OCI-LY1 (cell line): Measurements from ENCODE around the gene ARHGAP21.

Experiments used
- H2AFZ ChIP-seq: fragments of 200-600 bp; sonication (generic), shearing (Covaris generic); 2 replicates; pipeline ENCODE4 v1.6.0; 2014; ENCODE audit warnings: antibody characterized with exemption, mild to moderate bottlenecking, low read length
- H3F3A ChIP-seq: fragments of 200-600 bp; sonication (generic), shearing (Covaris generic); 2 replicates; pipeline ENCODE4 v1.6.0; 2014; ENCODE audit warnings: mild to moderate bottlenecking, antibody characterized with exemption, low read length, moderate library complexity; ENCODE audit not compliant: insufficient read depth
- H3K27ac ChIP-seq: fragments of 200-600 bp; sonication (generic); 2 replicates; pipeline ENCODE4 v1.5.1; 2014; ENCODE audit warnings: low read length, mixed run types, mild to moderate bottlenecking, low read depth; ENCODE audit not compliant: poor library complexity, severe bottlenecking
- H3K27me3 ChIP-seq: fragments of 200-600 bp; sonication (generic); 2 replicates; pipeline ENCODE4 v1.6.0; 2014; ENCODE audit warnings: antibody characterized with exemption, mild to moderate bottlenecking, low read length, moderate library complexity; ENCODE audit not compliant: insufficient read depth
- H3K36me3 ChIP-seq: fragments of 200-600 bp; sonication (generic); 2 replicates; pipeline ENCODE4 v1.6.1; 2014; ENCODE audit warnings: mild to moderate bottlenecking, antibody characterized with exemption, low read length, moderate library complexity, mixed read lengths; ENCODE audit not compliant: insufficient read depth
- H3K4me1 ChIP-seq: fragments of 200-600 bp; sonication (generic); 2 replicates; pipeline ENCODE4 v1.5.1; 2014; ENCODE audit warnings: mild to moderate bottlenecking, low read length, moderate library complexity; ENCODE audit not compliant: insufficient read depth, severe bottlenecking
- H3K4me2 ChIP-seq: fragments of 200-600 bp; sonication (generic), shearing (Covaris generic); 2 replicates; pipeline ENCODE4 v1.6.1; 2014; ENCODE audit warnings: low read length
- H3K4me3 ChIP-seq: fragments of 200-600 bp; sonication (generic); 2 replicates; pipeline ENCODE4 v1.5.1; 2014; ENCODE audit warnings: low read length, low read depth, mild to moderate bottlenecking, mixed read lengths; ENCODE audit not compliant: poor library complexity, severe bottlenecking
- H3K79me2 ChIP-seq: fragments of 200-600 bp; shearing (Covaris generic); 2 replicates; pipeline ENCODE4 v1.6.1; 2016; ENCODE audit warnings: mixed run types, low read length, mixed read lengths; ENCODE audit not compliant: insufficient read depth
- H3K9ac ChIP-seq: fragments of 200-600 bp; sonication (generic), shearing (Covaris generic); 2 replicates; pipeline ENCODE4 v1.6.1; 2014; ENCODE audit warnings: mild to moderate bottlenecking, low read length, mixed read lengths
- H3K9me2 ChIP-seq: fragments of 200-600 bp; sonication (generic), shearing (Covaris generic); 2 replicates; pipeline ENCODE4 v1.6.1; 2014; ENCODE audit warnings: low read depth, mild to moderate bottlenecking, low read length, mixed read lengths
- H3K9me3 ChIP-seq: fragments of 200-600 bp; shearing (Covaris generic); 2 replicates; pipeline ENCODE4 v1.6.1; 2014; ENCODE audit warnings: low read length, mixed read lengths
- H4K20me1 ChIP-seq: fragments of 200-600 bp; sonication (generic), shearing (Covaris generic); 2 replicates; pipeline ENCODE4 v1.6.0; 2016; ENCODE audit warnings: mild to moderate bottlenecking, low read length; ENCODE audit not compliant: insufficient read depth
- CTCF ChIP-seq: fragments of 200-600 bp; sonication (generic), shearing (Covaris generic); IDR thresholded peaks from 2 replicates; pipeline ENCODE4 v1.5.1; 2017; ENCODE audit warnings: mild to moderate bottlenecking, antibody characterized with exemption, low read length, moderate library complexity, mixed read lengths
- EZH2 ChIP-seq: fragments of 200-600 bp; sonication (generic), shearing (Covaris generic); IDR thresholded peaks from 2 replicates; pipeline ENCODE4 v1.8.0; 2017; ENCODE audit warnings: borderline replicate concordance, mixed run types, mild to moderate bottlenecking, antibody characterized with exemption, low read length, moderate library complexity, mixed read lengths

Gene ARHGAP21

GRCh38 chr10:24685958-24686540 lies 37.6 kb downstream of the ARHGAP21 start:
- H3K9ac ChIP-seq, result no peak overlapping the region
- no peaks in the 10 kb centered on the region for H3K9me2 ChIP-seq
- TF ChIP-seq EZH2 (no peak), CTCF (no peak)
- H3F3A ChIP-seq, result no peaks in the 10 kb centered on the region
- H4K20me1 ChIP-seq, result no peaks in the 10 kb centered on the region
- no peak overlapping the region for H3K4me2 ChIP-seq
- no peak overlapping the region for H3K27ac ChIP-seq
- no peaks in the 10 kb centered on the region for H3K4me1 ChIP-seq
- H3K36me3 ChIP-seq, result no peaks in the 10 kb centered on the region
- no peaks in the 10 kb centered on the region for H3K79me2 ChIP-seq
- H2AFZ ChIP-seq, result no peak overlapping the region
- no peaks in the 10 kb centered on the region for H3K9me3 ChIP-seq
- no peaks in the 10 kb centered on the region for H3K27me3 ChIP-seq
- H3K4me3 ChIP-seq, result no peak overlapping the region

GRCh38 chr10:24683554-24683953 lies 40.1 kb downstream of the ARHGAP21 start:
- no peaks in the 10 kb centered on the region for H3K79me2 ChIP-seq
- H2AFZ ChIP-seq, result no peak overlapping the region

DNA sequence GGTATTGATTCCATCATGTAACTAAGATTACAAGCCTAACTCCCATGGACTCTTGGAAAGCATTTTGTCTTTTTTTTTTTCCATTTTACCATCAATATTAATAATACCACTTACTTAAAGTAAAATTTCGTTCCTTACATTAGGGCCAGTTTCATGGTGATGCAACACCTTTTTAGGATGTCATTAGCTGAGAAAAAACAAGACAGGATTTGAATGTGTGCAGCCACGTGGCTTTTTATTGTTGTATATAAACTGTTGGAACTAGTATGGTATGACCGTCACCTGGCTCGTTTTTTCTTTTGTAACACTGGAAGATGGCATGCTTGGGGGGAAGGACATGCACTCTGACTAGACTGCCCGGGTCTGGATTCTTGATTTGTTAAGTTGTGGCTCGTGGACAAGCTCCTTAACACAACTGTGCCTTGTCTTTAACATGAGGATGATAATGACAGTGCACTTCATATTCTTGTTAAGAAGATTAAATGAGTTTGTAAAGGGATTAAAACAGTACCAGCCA lies 42.1 kb downstream of the ARHGAP21 start:
- H3K9me2 ChIP-seq, result no peaks in the 10 kb centered on the region
- no peak overlapping the region for H3K4me2 ChIP-seq
- no peak overlapping the region for H2AFZ ChIP-seq
- H3K27ac ChIP-seq, result no peak overlapping the region
- H3K9me3 ChIP-seq, result no peaks in the 10 kb centered on the region
- no peaks in the 10 kb centered on the region for H3K79me2 ChIP-seq
- H3K9ac ChIP-seq, result no peak overlapping the region
- no peaks in the 10 kb centered on the region for H3F3A ChIP-seq
- H4K20me1 ChIP-seq, result no peaks in the 10 kb centered on the region
- H3K4me1 ChIP-seq, result no peaks in the 10 kb centered on the region
- no peak overlapping the region for H3K4me3 ChIP-seq
- no peaks in the 10 kb centered on the region for H3K36me3 ChIP-seq
- TF ChIP-seq CTCF, result no peak
- no peak for TF ChIP-seq EZH2
- H3K27me3 ChIP-seq, result no peaks in the 10 kb centered on the region

More at GRCh38 chr10:24683554-24683953, 40.1 kb downstream of the ARHGAP21 start:
- H3K4me1 ChIP-seq, result no peaks in the 10 kb centered on the region
- no peak overlapping the region for H3K4me3 ChIP-seq
- no peaks in the 10 kb centered on the region for H3K9me2 ChIP-seq
- no peaks in the 10 kb centered on the region for H3K9me3 ChIP-seq
- no peak overlapping the region for H3K4me2 ChIP-seq
- H3K36me3 ChIP-seq, result no peaks in the 10 kb centered on the region
- no peak overlapping the region for H3K27ac ChIP-seq
- H4K20me1 ChIP-seq, result no peaks in the 10 kb centered on the region
- H3K27me3 ChIP-seq, result no peaks in the 10 kb centered on the region
- TF ChIP-seq EZH2 (no peak), CTCF (no peak)
- H3F3A ChIP-seq, result no peaks in the 10 kb centered on the region
- no peak overlapping the region for H3K9ac ChIP-seq
